GM18507 (cell line): ENCODE results near the gene GPRC5C.

Experiments
- DNase-seq: peaks from one replicate; pipeline ENCODE4 v3.0.0; 2011; ENCODE audit warnings: low read depth; ENCODE audit not compliant: insufficient read length; ENCODE audit errors: extremely low spot score
- FAIRE-seq: peaks from 2 replicates; lab custom pipeline; 2011; peaks lifted over from hg19 to GRCh38; lab: Jason Lieb, UNC

The GPRC5C gene, protein sequence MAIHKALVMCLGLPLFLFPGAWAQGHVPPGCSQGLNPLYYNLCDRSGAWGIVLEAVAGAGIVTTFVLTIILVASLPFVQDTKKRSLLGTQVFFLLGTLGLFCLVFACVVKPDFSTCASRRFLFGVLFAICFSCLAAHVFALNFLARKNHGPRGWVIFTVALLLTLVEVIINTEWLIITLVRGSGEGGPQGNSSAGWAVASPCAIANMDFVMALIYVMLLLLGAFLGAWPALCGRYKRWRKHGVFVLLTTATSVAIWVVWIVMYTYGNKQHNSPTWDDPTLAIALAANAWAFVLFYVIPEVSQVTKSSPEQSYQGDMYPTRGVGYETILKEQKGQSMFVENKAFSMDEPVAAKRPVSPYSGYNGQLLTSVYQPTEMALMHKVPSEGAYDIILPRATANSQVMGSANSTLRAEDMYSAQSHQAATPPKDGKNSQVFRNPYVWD

DNA sequence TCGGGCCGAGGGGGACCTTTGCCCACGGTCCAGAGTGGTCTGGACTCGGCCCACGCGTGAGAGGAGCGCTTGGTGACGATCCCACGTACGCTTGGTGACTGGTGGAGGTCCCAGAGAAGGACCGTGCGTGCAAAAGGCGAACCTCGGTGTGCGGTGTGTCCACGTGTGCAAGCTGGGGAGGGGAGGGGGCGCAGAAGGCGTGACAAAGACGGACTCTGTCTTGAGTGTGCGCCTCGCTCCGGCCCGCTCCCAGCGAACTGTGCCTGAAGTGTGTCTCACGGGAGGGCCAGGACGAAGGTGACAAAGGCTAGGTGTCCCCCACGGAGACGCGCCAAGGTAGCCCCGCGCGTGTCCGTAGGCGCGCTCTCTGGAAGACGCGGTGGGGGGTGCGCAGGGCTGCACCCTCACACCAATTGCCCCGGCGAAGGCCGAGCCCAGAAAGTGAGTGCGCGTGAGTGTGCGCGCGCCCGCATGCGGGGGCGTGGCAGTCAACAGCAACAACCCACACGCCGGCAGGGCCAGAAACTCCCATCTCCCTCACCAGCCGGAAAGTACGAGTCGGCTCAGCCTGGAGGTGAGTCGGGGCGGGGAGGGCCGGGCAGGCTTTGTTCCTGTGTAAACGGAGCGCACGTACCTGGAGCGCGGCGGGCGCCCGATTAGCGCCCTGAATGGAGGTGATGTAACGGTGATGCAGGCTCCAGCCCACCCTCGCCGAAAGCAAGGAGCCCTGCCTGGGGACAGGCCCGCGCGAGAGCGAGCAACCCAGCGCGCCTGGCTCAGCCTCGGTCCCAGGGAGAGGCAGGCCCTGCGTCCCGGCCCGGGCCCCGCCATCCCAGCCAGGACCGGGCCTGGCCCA lies at the start of gene GPRC5C:
GPRC5C (plus strand) TSS at position 521 of the 856 bp plus-strand sequence. CDS start 7,689 bp downstream, outside the sequence.
- FAIRE-seq (no peak), DNase-seq (no peak)

DNA sequence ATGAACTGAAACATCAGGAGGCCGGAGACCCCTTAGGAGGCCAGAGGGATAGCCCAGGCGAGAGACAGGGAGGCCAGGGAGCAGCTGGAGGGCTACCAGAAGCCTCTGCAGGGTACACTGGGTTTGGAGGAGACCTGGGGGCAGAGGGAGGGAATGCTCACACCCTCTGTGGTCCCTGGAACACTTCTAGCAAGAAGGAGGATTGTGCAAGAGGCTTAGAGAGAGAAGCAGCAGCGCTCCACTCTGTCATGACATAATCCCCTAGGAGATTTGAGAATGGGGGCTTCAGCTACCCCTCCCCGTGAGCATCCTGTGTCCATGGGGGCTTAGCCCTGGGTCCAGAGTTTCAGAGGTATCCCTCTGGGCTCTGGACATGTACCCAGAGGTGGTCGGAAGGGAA lies 48.7 kb upstream of the GPRC5C start:
- no peak for FAIRE-seq
- no peak for DNase-seq

DNA sequence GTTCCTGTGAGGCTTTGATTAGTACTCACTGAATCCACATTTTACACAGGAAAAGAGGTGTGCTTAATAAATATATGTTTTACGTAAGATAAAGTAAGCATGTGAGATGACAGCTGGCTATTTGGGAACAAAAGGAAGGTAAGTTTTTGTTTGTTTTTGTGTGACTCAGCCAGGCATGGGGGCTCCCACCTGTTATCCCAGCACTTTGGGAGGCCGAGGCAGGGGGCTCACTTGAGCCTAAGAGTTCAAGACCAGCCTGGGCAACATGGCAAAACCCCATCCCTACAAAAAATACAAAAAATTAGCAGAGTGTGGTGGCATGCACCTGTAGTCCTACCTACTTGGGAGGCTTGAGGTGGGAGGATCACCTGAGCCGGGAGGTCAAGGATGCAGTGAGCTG lies 46.7 kb upstream of the GPRC5C start:
- FAIRE-seq (no peak), DNase-seq (no peak)

DNA sequence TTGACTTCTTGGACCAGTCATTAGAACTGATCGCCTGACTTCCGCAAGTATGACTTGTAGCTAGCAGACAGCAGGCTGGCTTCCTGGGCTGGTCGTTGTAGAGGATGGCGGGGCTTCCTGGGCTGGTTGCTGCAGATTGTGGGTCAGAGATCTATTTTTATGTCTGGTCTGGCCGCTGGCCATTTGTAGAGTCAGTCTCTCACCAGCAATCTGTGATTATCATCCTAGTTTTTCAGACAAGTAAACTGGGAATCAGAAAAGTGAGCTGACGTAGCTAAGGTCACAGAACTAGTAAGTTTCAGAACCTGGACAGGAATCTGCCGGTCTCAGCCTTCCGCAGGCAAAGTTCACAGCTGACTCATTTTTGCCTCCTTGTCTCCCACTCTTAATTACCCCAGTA lies 45.5 kb upstream of the GPRC5C start:
- no peak for FAIRE-seq
- DNase-seq = no peak

DNA sequence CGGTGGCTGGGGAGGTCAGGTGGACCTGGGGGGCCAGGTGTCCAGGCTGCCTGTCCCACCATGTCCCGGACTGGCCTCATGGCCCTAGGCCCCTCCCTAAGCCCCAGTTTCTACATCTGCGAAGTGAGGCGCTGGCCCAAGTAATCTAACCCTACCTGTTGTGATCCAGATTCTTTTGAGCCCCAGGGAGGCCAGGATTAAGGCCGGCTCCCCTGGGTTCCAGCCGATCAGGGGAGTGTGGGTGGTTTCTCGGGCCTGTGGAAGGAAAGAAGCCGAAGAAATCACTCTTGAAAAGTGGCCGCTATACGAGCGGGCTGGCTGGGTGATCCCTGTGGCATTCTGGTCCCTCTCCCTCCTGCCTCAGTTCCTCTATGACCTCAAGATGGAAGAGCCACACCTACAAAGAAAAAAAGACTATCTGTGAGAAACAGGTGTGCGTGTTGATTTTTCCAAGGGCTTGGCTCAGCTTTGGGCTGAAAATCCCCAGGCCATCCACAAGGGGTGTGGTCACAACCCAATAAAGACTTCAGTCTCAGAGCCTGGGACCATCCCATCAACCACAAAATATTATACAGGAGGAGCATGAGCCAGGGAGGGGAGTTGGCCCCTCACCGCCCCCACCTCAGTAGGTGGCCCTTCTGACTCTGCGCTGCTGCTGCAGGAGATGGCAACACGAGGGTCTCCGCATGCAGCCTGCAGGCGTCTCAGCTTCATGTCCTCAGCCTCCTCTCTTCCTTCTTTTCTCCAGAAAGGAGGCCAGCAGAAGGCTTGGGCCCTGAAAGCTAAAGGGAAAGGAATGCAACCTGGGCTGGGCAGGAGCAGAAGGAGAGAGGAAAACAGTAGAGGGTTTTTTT lies 44.3 kb upstream of the GPRC5C start:
- no peak for DNase-seq
- FAIRE-seq = no peak

DNA sequence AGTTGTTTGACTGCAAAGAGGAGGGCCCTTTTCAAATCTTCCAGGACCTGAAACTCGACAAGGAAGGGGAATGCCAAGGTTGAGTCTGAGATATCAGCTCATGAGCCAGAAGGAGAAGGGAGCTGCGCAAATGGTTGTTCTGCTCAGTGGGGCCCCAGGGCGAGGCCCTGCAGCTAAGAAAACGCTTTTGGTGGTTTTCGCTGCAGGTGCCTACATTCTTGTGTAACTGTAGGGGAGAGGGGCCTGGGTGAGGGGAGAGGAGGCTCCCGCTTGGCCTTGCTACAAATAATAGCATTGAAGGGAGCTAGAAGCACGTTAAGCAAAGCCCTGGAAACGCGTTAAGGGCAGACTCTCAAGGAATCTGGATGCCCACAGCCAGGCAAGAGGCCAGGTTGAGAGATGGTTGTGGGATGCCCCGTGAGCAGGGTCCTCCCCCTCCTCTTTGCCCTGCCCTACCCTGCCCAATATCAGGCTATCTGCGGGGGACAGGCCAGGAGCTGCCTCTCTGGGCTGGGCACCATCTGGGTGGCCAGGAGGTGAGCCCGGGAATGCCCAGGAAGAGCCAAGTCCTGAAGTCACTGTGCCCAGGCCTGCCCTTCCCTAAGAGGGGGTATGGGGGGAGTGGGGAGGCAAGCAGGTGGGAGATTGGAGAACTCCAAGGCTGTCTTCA lies 42.7 kb upstream of the GPRC5C start:
- FAIRE-seq = no peak
- no peak for DNase-seq

DNA sequence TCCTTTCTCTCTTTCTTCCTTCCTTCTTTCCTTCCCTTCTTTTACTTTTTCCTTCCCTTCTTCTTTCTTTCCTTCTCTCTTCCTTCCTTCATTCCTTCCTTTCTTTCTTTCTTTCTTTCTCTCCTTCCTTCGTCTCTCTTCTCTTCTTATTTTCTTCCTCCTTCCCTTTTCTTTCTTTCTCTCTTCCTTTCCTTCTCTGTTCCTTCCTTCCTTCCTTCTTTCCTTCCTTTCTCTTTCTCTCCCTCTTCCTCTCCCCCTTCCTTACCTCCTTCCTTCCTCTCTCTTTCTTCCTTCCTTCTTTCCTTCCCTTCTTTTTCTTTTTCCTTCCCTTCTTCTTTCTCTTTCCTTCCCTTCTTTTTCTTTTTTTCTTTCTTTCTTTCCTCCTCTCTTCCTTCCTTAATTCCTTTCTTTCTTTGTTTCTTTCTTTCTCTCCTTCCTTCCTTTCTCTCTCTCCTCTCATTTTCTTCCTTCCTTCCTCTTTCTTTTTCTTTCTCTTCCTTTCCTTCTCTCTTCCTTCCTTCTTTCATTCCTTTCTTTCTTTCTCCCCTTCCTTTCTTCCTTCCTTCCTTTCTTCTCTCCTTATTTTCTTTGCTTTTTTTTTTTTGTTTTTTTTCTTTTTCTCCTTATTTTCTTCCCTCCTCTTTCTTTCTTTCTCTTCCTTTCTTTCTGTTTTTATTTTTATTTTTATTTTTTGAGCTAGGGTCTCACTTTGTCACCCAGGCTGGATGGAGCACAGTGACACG lies 41.8 kb upstream of the GPRC5C start:
- FAIRE-seq = no peak

DNA sequence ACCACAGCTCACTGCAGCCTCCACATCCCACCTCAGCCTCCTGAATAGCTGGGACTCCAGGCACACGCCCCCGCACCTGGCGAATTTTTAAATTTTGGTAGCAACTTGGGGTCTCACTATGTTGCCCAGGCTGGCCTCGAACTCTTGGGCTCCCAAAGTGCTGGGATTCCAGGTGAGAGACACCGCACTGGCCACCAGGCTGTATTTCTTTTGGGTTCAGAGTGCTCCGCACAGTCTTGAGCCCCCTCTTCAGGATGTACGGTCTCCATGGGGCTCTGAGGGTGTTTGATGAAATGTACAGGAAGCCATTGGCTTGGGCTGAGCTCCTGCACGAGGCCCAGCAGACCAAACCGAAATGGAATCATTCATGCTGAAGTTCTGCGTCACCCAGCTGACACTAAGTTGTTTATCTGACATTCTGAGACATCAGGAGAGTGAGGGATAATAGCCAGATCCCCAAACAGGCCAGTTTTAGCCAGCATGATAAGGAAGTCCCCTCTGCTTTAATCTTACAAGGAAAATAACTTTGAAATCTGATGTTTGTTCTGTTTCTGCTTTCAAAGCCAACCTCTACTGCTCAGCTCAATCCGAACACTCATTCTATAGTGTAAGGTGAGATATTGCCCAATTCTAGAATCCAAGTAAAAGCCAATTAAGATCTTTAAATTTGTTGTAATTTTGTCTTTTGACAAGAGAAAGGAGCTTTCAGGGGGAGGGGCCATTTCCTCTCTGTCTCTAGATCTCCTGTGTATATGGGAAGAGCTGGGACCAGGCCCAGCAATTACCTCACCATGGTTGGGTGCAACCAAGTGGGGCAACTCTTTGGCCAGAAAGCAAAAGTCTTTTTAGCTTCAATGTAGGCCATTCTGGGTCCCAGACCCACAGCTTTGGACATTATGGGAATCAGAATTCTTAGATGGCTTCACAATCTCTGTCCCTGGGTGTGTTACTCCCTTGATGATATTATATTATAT lies 40.9 kb upstream of the GPRC5C start:
- DNase-seq (no peak), FAIRE-seq (no peak)

More for the DNA sequence above, 41.8 kb upstream of the GPRC5C start:
- no peak for DNase-seq

DNA sequence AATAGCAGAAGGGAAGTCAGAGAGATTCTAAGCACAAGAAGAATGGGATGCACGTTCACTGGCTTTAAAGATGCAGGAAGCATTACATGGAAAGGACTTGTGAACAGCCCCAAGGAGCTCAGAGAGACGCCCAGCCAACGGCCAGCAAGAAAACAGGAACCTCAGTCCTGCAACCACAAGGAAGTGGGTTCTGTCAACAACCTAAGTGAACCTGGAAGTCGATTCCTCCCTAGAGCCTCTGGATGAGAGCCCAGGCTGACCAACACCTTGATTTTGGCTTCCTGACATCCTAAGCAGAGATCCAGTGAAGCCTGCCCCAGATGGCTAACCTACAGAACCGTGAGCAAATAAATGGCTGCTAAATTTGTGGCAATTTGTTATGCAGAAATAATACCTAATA lies 40.1 kb upstream of the GPRC5C start:
- FAIRE-seq = no peak

DNA sequence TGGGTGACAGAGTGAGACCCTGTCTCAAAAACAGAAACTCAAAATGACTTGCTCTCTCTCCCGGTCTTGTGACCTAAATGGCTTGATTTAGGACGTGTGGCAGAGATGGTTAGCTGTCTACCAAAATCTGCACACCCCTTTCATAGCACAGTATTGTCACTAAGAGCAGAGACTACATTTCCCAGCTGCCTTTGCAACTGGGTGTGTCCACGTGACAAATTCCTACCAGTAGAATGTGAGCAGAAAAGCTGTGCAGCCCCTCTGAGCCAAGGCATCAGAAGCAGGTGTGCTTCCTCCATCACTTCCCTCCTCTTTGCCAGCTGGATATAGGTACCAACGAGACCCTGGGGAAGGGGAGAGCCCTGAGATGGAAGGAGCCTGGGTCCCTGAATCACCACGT lies 39.0 kb upstream of the GPRC5C start:
- FAIRE-seq (peak; percentile 36), DNase-seq (no peak)

More for the DNA sequence above, 40.1 kb upstream of the GPRC5C start:
- no peak for DNase-seq

DNA sequence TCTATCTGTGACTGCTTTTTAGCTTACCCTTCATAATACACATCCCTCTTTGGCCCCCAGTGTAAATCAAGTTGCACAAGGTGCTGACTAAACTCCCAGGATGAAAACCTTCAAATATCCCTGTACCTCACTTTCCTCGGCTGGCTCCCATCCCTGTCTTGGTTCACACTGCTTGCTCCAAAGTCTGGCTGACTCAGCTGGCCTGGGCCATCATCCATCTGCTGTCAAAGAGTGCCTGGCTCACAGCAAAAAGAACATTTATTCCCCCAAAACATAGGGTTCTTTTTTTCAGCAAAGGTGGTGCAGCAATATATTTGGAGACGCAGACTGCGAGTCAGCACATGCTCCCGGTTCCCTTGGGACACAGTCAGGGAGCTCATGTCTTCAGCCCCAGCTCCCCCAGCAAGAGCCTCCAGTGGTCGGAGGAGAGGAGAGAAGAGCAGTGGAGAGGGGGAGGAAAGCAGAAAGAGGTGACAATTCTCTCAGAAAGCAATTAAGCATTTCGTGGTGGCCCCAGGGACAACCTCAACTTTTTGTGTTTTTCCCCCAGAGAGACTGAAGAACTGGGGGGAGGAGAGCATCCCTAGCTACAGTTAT lies 38.4 kb upstream of the GPRC5C start:
- FAIRE-seq (no peak), DNase-seq (no peak)

DNA sequence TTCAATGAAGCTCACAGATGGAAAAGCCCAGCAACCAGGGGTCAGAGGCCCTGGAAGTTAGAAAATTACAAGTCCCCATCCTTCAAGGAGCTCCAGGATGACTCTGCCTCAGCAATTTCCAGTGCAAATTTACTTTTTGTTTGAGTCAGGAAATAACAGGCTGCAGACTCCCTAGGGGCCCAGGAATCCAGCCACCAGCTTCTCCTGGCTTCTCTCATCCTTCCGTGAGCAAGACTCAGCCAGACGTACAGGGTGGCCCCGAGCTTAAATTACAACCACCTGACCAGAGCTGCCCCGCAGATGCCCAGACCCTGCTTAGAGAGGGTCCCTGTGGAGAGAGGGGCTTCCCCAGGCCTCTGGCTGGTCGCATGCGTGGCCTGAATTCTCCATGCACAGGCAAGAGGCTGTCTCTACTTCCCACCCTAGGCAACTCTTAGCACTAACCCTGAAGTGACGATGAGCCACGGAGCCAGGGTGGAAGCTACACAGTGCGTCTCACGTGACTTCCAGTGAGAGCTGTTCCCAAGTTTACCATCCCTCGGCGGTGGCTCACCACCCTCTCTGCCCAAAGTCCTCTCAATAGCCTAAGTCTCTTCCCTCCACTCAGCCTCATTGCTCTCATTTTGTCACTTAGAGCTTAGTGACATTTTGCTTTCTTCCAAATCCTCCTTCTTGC lies 37.5 kb upstream of the GPRC5C start:
- FAIRE-seq = no peak

DNA sequence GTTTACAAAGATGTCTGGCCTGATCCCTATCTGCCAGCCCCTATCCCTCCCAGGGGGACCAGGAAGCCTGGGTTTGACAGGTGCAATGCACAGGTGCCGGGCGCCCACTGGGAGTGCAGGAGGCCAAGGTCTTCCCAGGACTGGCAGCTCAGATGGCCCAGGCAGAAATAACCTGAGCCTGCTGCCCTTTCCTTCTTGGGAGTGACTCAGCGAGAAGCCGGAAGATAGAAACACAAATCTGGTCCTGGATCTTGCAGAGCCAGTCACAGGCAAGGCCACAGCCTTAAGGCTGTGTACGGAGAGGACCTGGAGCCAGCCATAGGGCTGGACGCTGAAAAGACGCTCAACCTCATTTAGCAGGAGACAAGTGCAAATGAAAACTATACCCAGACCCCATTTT lies 36.9 kb upstream of the GPRC5C start:
- FAIRE-seq = no peak
- DNase-seq = no peak

More for the DNA sequence above, 37.5 kb upstream of the GPRC5C start:
- DNase-seq = no peak

DNA sequence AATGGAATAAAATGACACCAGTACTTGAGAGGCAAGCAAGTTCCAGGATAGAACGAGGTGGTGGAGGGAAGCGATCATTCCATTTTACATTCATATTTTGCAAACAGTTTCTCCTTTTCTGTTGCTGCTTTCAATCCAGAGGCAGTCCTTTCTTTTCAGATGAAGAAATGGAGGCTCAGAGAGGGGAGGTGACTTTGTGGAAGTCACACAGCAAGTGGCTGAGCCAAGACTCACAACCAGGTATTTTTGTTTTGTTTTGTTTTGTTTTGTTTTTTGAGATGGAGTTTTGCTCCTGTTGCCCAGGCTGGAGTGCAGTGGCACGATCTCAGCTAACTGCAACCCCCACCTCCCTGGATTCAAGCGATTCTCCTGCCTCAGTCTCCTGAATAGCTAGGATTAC lies 35.3 kb upstream of the GPRC5C start:
- FAIRE-seq (no peak), DNase-seq (no peak)

DNA sequence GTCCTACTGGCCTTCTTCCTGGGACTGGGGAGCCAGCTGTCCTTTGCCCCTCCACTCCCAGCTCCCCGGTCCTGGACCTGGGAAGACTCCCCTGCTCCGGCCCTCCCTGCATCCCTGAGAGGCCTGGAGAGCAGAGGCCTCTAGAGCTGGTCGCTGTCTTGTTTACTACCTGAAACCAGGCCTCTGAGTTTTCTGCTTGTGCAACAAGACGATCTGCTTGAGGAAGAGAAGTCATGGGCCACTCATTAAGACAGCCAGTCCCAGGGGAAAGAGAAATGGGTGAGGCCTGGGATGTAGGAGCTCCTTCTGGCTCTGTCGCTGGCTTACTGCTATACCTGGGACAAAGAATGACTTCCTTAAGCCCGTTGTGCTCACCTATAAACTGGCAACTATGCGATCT lies 29.8 kb upstream of the GPRC5C start:
- FAIRE-seq (no peak), DNase-seq (no peak)

DNA sequence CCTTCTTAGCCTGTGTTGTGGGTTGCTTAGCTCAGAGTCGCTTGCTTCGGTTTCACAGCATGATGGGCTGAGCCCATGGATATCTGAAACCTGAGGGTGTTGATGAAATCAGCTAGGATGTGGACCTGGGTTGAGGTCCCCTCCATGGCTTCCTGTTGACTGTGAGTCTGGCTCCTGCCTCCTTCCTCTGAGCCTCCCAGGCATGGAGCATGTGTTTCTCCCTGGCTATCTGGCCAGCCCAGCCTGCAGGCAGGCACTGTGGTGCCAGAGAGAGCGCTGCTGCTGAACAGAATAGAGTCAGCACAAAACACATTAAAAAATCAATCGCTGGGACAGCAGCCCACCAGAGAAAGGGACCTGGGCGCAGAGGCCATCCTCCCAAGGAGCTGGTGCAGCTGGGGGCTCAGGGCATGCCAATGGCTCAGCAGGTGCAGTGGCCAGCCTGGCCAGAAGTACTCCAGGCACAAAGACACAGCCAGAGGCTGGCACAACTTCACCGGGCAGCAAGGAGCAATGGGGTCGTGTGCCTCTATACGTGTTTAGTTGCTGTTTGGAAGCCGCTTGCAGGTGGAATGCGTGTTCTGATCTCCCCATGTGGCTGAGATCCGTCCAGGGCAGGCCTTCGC lies 28.3 kb upstream of the GPRC5C start:
- no peak for FAIRE-seq

More for the DNA sequence above, 28.3 kb upstream of the GPRC5C start:
- no peak for DNase-seq
